Mesendoderm (in vitro differentiated cells): ENCODE results near the gene NEDD4L.

Experiments used
- DNase-seq: peaks from one replicate; pipeline ENCODE4 v3.0.0; 2013
- H2AK5ac ChIP-seq: 2 replicates; pipeline ENCODE4 v1.6.1; 2013; ENCODE audit warnings: low read length, inconsistent platforms
- H2BK120ac ChIP-seq: 2 replicates; pipeline ENCODE4 v1.6.1; 2013; ENCODE audit warnings: low read depth, mild to moderate bottlenecking, low read length, moderate library complexity, mixed read lengths
- H2BK15ac ChIP-seq: replicated peaks from 2 replicates; pipeline ENCODE4 v1.6.1; 2013; ENCODE audit warnings: low read depth, mild to moderate bottlenecking, moderate library complexity
- H2BK5ac ChIP-seq: 2 replicates; pipeline ENCODE4 v1.6.1; 2013; ENCODE audit warnings: low read length, inconsistent platforms
- H3K18ac ChIP-seq: 2 replicates; pipeline ENCODE4 v1.6.1; 2013; ENCODE audit warnings: mild to moderate bottlenecking, low read length, mixed read lengths
- H3K23ac ChIP-seq: one replicate; pipeline ENCODE4 v1.6.1; 2013; ENCODE audit warnings: low read length
- H3K27ac ChIP-seq: 2 replicates; pipeline ENCODE4 v1.5.1; 2013; ENCODE audit warnings: low read depth, mild to moderate bottlenecking, inconsistent platforms, low read length, moderate library complexity
- H3K27me3 ChIP-seq: 2 replicates; pipeline ENCODE4 v1.6.1; 2013; ENCODE audit warnings: low read length, control low read depth, mild to moderate bottlenecking, inconsistent platforms; ENCODE audit not compliant: insufficient read depth, poor library complexity
- H3K36me3 ChIP-seq: 2 replicates; pipeline ENCODE4 v1.6.1; 2013; ENCODE audit warnings: low read length, inconsistent platforms; ENCODE audit not compliant: control insufficient read depth, insufficient read depth
- H3K4ac ChIP-seq: one replicate; pipeline ENCODE4 v1.6.1; 2013; ENCODE audit warnings: low read depth, mild to moderate bottlenecking, low read length, moderate library complexity
- H3K4me1 ChIP-seq: 2 replicates; pipeline ENCODE4 v1.6.1; 2013; ENCODE audit warnings: low read depth, low read length, inconsistent platforms; ENCODE audit not compliant: control insufficient read depth
- H3K4me2 ChIP-seq: 2 replicates; pipeline ENCODE4 v1.6.1; 2013; ENCODE audit warnings: low read length
- H3K4me3 ChIP-seq: 2 replicates; pipeline ENCODE4 v1.5.1; 2013; ENCODE audit warnings: mild to moderate bottlenecking, low read length
- H3K56ac ChIP-seq: one replicate; pipeline ENCODE4 v1.6.1; 2013; ENCODE audit warnings: low read length
- H3K79me1 ChIP-seq: 2 replicates; pipeline ENCODE4 v1.6.1; 2013; ENCODE audit warnings: low read length, inconsistent platforms
- H3K79me2 ChIP-seq: 2 replicates; pipeline ENCODE4 v1.6.1; 2013; ENCODE audit warnings: mild to moderate bottlenecking, low read length; ENCODE audit not compliant: control insufficient read depth, insufficient read depth
- H3K9ac ChIP-seq: 2 replicates; pipeline ENCODE4 v1.6.1; 2013; ENCODE audit warnings: low read length, inconsistent platforms
- H4K5ac ChIP-seq: one replicate; pipeline ENCODE4 v1.6.1; 2013; ENCODE audit warnings: low read length
- H4K8ac ChIP-seq: one replicate; pipeline ENCODE4 v1.6.1; 2013; ENCODE audit warnings: low read depth, mild to moderate bottlenecking, control low read depth, low read length, moderate library complexity
- WGBS: extraction: QIAGEN DNeasy Blood & Tissue Kit; methylation state at CpG from one replicate; pipeline ENCODE4 v1.1.7; 2013; ENCODE audit warnings: low lambda C conversion rate, missing lambda C conversion rate; ENCODE audit not compliant: insufficient coverage; ENCODE audit errors: extremely low coverage; 5-methylcytosine and 5-hydroxymethylcytosine counted together

The NEDD4L gene

DNA sequence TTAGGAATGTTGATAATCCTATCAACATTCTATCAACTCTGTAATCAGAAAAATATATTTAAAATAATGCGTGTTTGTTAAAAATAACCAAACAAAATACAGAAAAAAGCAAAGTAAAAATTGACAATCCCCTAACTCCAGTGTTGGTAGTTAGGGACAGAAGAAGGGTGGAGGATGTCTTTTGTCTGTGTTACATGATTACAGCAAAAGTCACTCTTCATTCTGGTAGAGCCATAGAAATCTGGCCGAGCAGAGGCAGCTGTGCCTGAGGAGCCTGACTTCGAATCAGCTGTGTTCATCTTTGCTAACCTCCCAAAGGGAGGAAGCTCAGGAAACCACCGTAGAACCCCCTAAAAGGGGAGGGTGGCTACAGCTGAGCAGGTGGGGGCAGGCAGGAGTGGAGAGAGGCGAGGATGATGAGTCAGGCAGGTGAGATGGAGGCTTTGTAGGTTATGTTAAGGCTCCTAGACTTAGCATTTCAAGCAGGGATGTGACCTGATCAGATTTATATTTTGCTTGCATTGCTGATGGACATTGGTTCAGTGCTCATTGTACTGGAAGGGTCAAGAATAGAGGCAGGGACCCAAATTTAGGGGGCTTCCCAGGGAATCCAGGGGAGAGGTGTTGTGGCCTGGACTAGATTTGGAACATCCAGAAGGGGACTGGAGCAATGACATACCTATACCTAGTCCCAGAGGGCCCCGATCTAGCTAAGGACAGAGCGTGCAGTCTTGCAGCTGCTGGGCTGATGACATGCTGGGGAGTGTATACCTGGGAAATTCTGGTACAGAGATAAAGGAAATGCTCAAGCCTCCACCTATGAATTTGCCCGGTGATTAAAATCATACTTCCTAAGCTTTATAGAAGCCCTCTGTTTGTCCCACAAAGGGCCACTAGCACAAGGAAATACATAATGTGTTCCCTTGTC is 95.7 kb downstream of the NEDD4L start:
- no CpG with 5 or more reads among the region's 8 CpGs for WGBS

DNA sequence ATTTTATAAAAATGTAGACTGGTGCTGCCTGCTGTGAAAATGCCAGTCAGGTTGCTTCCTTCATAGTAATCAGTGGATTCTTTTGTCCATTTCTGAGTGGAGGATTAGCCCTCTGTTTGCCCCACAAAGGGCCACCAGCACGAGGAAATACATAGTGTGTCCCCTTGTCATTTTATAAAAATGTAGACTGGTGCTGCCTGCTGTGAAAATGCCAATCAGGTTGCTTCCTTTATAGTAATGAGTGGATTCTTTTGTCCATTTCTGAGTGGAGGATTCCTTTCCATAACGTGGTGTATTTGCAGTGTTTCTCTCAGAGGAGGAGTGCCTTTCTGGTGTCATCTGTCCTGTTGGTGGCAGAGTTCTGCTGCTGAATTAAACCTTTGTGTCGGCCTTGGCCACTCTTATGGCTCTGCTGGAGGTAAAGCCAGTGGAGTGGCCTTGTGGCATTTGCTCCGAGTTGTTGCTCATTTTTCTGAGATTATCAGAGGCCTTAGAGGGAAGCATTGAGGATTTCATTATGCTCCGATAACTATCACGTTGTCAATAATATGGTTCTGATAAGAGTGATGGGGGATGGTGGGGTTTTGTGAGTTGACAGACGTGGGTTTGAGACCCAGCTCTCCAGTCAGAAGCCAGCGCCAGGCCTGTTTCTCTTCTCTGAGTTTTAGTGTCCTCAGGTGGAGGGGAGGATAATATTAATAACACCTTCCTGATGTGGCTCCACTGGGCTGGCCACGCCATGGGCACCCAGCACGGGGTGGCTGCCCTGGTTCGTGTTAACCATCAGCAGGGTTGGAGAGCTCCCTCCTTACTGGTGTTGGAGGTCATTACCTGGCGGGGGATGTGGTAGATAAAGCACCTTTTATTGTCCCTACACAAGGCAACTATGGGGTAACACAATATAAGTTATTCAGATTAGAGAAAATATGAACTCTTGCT is 96.6 kb downstream of the NEDD4L start:
- Histone ChIP-seq H2BK15ac (no peak overlapping the region), H2AK5ac (no peak overlapping the region), H3K4me3 (no peak overlapping the region), H3K56ac (no peak overlapping the region), H3K36me3 (no peaks in the 10 kb centered on the region), H4K5ac (no peak overlapping the region), H3K23ac (no peak overlapping the region), H2BK5ac (no peak overlapping the region), H3K18ac (no peak overlapping the region), H3K79me2 (peaks cover 36% of the 10 kb centered on the region), H3K27ac (no peak overlapping the region), H3K4me1 (peaks cover 7% of the 10 kb centered on the region), H3K79me1 (peaks cover 26% of the 10 kb centered on the region), H3K4me2 (no peak overlapping the region), H2BK120ac (no peak overlapping the region), H3K27me3 (no peaks in the 10 kb centered on the region), H3K9ac (no peak overlapping the region), H4K8ac (no peak overlapping the region), H3K4ac (no peak overlapping the region)
- no CpG with 5 or more reads among the region's 12 CpGs for WGBS
- peak; percentile 33 for DNase-seq

More for the DNA sequence above, 95.7 kb downstream of the NEDD4L start:
- no peaks in the 10 kb centered on the region for H3K36me3 ChIP-seq
- no peak overlapping the region for H3K4me2 ChIP-seq
- no peak overlapping the region for H2AK5ac ChIP-seq
- DNase-seq, result peak; percentile 25
- H2BK5ac ChIP-seq, result no peak overlapping the region
- H4K5ac ChIP-seq, result no peak overlapping the region
- no peak overlapping the region for H3K9ac ChIP-seq
- H4K8ac ChIP-seq, result no peak overlapping the region
- H3K79me1 ChIP-seq, result peaks cover 25% of the 10 kb centered on the region
- no peaks in the 10 kb centered on the region for H3K27me3 ChIP-seq
- peaks cover 7% of the 10 kb centered on the region for H3K4me1 ChIP-seq
- no peak overlapping the region for H3K23ac ChIP-seq
- peaks cover 32% of the 10 kb centered on the region for H3K79me2 ChIP-seq
- no peak overlapping the region for H3K56ac ChIP-seq
- H3K4ac ChIP-seq, result no peak overlapping the region
- no peak overlapping the region for H2BK15ac ChIP-seq
- no peak overlapping the region for H3K18ac ChIP-seq
- no peak overlapping the region for H3K27ac ChIP-seq
- no peak overlapping the region for H3K4me3 ChIP-seq
- H2BK120ac ChIP-seq, result no peak overlapping the region

DNA sequence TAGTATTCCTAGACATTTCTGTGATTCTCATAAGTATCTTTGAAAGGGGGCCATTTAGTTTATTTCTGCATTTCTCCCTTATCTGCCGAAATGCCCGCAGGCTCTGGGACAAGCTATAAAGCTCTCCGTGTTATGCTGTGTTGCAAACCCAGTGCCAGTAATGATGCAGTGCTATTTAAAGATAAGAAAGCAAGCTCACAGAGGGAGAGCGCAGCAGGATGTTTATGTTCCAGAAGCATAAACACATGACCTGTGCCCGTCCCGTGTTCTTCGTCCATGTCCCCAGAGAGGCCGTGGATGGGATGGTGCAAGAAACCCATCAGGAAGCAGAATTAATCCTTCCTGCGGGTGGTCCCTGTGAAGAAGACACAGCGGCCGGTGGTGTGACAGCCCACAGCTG is 99.4 kb downstream of the NEDD4L start:
- Histone ChIP-seq H4K8ac (no peak overlapping the region), H3K27me3 (no peaks in the 10 kb centered on the region), H2AK5ac (no peak overlapping the region), H3K4me2 (no peak overlapping the region), H3K23ac (no peak overlapping the region), H3K36me3 (no peaks in the 10 kb centered on the region), H2BK15ac (no peak overlapping the region), H3K9ac (no peak overlapping the region), H3K27ac (no peak overlapping the region), H3K4ac (no peak overlapping the region), H3K79me1 (peaks cover 26% of the 10 kb centered on the region), H2BK120ac (no peak overlapping the region), H3K4me1 (peaks cover 4% of the 10 kb centered on the region), H2BK5ac (no peak overlapping the region), H3K4me3 (no peak overlapping the region), H3K79me2 (peaks cover 34% of the 10 kb centered on the region), H3K18ac (no peak overlapping the region), H4K5ac (no peak overlapping the region), H3K56ac (no peak overlapping the region)
- no CpG with 5 or more reads among the region's 11 CpGs for WGBS
- DNase-seq, result no peak

DNA sequence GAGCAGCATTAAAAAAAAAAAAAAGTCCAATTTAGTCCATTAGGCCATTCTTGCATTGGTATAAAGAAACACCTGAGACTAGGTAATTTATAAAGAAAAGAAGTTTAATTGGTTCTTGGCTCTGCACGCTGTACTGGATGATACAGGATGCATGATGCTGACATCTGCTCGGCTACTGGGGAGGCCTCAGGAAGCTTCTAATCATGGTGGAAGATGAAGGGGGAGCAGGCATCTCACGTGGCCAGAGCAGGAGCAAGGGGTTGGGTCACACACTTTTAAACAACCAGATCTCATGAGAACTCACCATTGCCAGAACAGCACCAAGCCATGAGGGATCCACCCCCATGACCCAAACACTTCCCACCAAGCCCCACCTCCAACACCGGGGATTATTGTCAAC is 100.1 kb downstream of the NEDD4L start:
- H3K4me3 ChIP-seq, result no peak overlapping the region
- WGBS, result no CpG with 5 or more reads among the region's 4 CpGs
- H2BK120ac ChIP-seq, result no peak overlapping the region
- no peak overlapping the region for H4K8ac ChIP-seq
- peaks cover 32% of the 10 kb centered on the region for H3K79me2 ChIP-seq
- no peak overlapping the region for H3K56ac ChIP-seq
- no peaks in the 10 kb centered on the region for H3K27me3 ChIP-seq
- no peak overlapping the region for H2AK5ac ChIP-seq
- H3K27ac ChIP-seq, result no peak overlapping the region
- peaks cover 3% of the 10 kb centered on the region for H3K4me1 ChIP-seq
- no peak overlapping the region for H2BK5ac ChIP-seq
- H2BK15ac ChIP-seq, result no peak overlapping the region
- peaks cover 23% of the 10 kb centered on the region for H3K79me1 ChIP-seq
- no peak overlapping the region for H3K23ac ChIP-seq
- H3K18ac ChIP-seq, result no peak overlapping the region
- no peak for DNase-seq
- H3K36me3 ChIP-seq, result no peaks in the 10 kb centered on the region
- no peak overlapping the region for H3K9ac ChIP-seq
- no peak overlapping the region for H3K4me2 ChIP-seq
- H4K5ac ChIP-seq, result no peak overlapping the region
- no peak overlapping the region for H3K4ac ChIP-seq

DNA sequence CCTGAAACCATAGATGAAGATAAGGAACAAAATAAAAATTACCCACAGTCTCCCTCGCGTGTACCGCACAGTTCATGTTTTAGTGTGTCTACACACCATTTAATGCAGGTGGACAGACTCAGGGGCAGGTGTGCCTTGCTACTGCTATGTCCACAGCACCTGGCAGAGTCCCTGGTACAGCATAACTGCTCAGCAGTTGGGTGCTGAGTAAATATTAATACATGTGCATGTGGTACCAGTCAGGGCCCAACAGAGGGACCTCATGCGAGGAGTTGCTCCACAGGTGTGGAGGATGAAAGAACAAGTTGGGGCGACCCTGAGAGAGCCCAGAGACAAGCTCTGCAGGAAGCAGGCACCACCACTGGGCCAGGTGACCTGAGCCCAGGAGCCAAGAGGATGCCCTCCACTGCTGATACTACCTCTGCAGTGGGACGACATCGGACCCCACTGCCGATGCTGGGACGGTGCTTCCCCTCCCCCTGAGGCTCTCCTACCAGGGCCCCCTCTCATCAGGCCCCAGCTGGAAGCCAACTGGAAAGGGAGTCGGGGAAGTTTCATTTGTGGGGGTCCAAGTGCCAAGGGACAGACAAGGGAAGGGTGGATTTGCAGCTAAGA is 100.8 kb downstream of the NEDD4L start:
- H3K4me2 ChIP-seq, result no peak overlapping the region
- no peaks in the 10 kb centered on the region for H3K27me3 ChIP-seq
- WGBS, result no CpG with 5 or more reads among the region's 10 CpGs
- H2BK120ac ChIP-seq, result no peak overlapping the region
- H3K79me2 ChIP-seq, result peaks cover 33% of the 10 kb centered on the region
- DNase-seq, result no peak
- no peak overlapping the region for H3K27ac ChIP-seq
- H3K4ac ChIP-seq, result no peak overlapping the region
- H3K18ac ChIP-seq, result no peak overlapping the region
- no peak overlapping the region for H3K23ac ChIP-seq
- H3K4me1 ChIP-seq, result peaks cover 6% of the 10 kb centered on the region
- no peak overlapping the region for H2BK15ac ChIP-seq
- peaks cover 25% of the 10 kb centered on the region for H3K79me1 ChIP-seq
- H2BK5ac ChIP-seq, result no peak overlapping the region
- no peaks in the 10 kb centered on the region for H3K36me3 ChIP-seq
- H2AK5ac ChIP-seq, result no peak overlapping the region
- H3K4me3 ChIP-seq, result no peak overlapping the region
- no peak overlapping the region for H4K5ac ChIP-seq
- H3K9ac ChIP-seq, result no peak overlapping the region
- H3K56ac ChIP-seq, result no peak overlapping the region
- H4K8ac ChIP-seq, result no peak overlapping the region
